ENCODE results near the gene SKAP2. TPM values are rescaled to one million over a fixed set of nuclear protein-coding genes. Genes with fewer than 3 reads are reported as not detected.

Gene SKAP2
- total RNA-seq, 1 donor, result 19.5 TPM

DNA sequence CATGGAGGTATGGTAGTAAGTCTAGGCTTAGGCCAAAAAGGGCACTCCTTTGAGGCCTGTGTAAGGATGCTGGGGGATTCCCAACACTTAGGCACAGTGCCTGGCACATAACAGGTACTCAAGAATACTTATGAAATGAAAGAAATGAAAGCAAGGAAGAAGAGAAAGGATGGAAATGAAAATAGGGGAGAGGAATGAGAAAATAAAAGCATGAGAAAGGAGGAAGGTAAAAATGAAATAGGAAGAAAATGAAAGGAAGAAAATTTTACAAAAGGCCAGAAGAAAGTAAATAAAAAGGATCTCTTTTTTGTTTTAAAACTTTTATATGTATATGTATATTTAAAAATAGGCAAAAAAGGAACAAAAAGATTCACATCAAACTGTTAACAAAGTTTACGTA lies 146.3 kb downstream of the SKAP2 start:
- H3K27me3 ChIP-seq (ENCODE audit: insufficient read depth, low read length), result no peaks in the 10 kb centered on the region
- no peak overlapping the region for H2AFZ ChIP-seq (ENCODE audit: low read length)
- no peaks in the 10 kb centered on the region for H3K9me3 ChIP-seq (ENCODE audit: low read depth, low read length)
- no peaks in the 10 kb centered on the region for H3K79me2 ChIP-seq (ENCODE audit: insufficient read depth, low read length)
- no peak overlapping the region for H3K27ac ChIP-seq (ENCODE audit: low read depth, low read length)
- TF ChIP-seq, protein P1, sequence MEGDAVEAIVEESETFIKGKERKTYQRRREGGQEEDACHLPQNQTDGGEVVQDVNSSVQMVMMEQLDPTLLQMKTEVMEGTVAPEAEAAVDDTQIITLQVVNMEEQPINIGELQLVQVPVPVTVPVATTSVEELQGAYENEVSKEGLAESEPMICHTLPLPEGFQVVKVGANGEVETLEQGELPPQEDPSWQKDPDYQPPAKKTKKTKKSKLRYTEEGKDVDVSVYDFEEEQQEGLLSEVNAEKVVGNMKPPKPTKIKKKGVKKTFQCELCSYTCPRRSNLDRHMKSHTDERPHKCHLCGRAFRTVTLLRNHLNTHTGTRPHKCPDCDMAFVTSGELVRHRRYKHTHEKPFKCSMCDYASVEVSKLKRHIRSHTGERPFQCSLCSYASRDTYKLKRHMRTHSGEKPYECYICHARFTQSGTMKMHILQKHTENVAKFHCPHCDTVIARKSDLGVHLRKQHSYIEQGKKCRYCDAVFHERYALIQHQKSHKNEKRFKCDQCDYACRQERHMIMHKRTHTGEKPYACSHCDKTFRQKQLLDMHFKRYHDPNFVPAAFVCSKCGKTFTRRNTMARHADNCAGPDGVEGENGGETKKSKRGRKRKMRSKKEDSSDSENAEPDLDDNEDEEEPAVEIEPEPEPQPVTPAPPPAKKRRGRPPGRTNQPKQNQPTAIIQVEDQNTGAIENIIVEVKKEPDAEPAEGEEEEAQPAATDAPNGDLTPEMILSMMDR (IDR thresholded peaks at IDR 0.05; ENCODE audit: extremely low read depth, low read depth, low read length), result no peak
- H4K20me1 ChIP-seq (ENCODE audit: insufficient read depth, low read length), result no peaks in the 10 kb centered on the region
- no peaks in the 10 kb centered on the region for H3K36me3 ChIP-seq (ENCODE audit: insufficient read depth, low read length)
- no peak for DNase-seq (ENCODE audit: insufficient read length, low spot score, missing footprints)
- H3K4me3 ChIP-seq (ENCODE audit: insufficient read depth, low read length), result no peak overlapping the region
- no peak overlapping the region for H3K4me2 ChIP-seq (ENCODE audit: insufficient read depth, low read length)
- no peaks in the 10 kb centered on the region for H3K4me1 ChIP-seq (ENCODE audit: insufficient read depth, low read length)

GRCh38 chr7:26714438-26714837 lies 150.0 kb downstream of the SKAP2 start:
- no peak overlapping the region for H3K4me2 ChIP-seq (ENCODE audit: insufficient read depth, low read length)
- H3K27ac ChIP-seq (ENCODE audit: low read depth, low read length), result no peak overlapping the region
- TF ChIP-seq, protein P1 (IDR thresholded peaks at IDR 0.05; ENCODE audit: extremely low read depth, low read depth, low read length), result no peak

GRCh38 chr7:26714006-26714405 lies 150.4 kb downstream of the SKAP2 start:
- Histone ChIP-seq H4K20me1 (ENCODE audit: insufficient read depth, low read length) (no peaks in the 10 kb centered on the region), H3K79me2 (ENCODE audit: insufficient read depth, low read length) (no peaks in the 10 kb centered on the region), H3K4me3 (ENCODE audit: insufficient read depth, low read length) (no peak overlapping the region), H2AFZ (ENCODE audit: low read length) (no peak overlapping the region), H3K4me1 (ENCODE audit: insufficient read depth, low read length) (no peaks in the 10 kb centered on the region), H3K27me3 (ENCODE audit: insufficient read depth, low read length) (no peaks in the 10 kb centered on the region), H3K36me3 (ENCODE audit: insufficient read depth, low read length) (no peaks in the 10 kb centered on the region), H3K9me3 (ENCODE audit: low read depth, low read length) (no peaks in the 10 kb centered on the region), H3K27ac (ENCODE audit: low read depth, low read length) (no peak overlapping the region), H3K4me2 (ENCODE audit: insufficient read depth, low read length) (no peak overlapping the region)
- TF ChIP-seq, protein P1 (IDR thresholded peaks at IDR 0.05; ENCODE audit: extremely low read depth, low read depth, low read length), result no peak
- DNase-seq (ENCODE audit: insufficient read length, low spot score, missing footprints), result peak; percentile 30

More at GRCh38 chr7:26714438-26714837, 150.0 kb downstream of the SKAP2 start:
- Histone ChIP-seq H3K4me3 (ENCODE audit: insufficient read depth, low read length) (no peak overlapping the region), H3K79me2 (ENCODE audit: insufficient read depth, low read length) (no peaks in the 10 kb centered on the region), H2AFZ (ENCODE audit: low read length) (no peak overlapping the region), H4K20me1 (ENCODE audit: insufficient read depth, low read length) (no peaks in the 10 kb centered on the region), H3K4me1 (ENCODE audit: insufficient read depth, low read length) (no peaks in the 10 kb centered on the region), H3K9me3 (ENCODE audit: low read depth, low read length) (no peaks in the 10 kb centered on the region), H3K36me3 (ENCODE audit: insufficient read depth, low read length) (no peaks in the 10 kb centered on the region), H3K27me3 (ENCODE audit: insufficient read depth, low read length) (no peaks in the 10 kb centered on the region)
- no peak for DNase-seq (ENCODE audit: insufficient read length, low spot score, missing footprints)

GRCh38 chr7:26709210-26709990 lies 155.0 kb downstream of the SKAP2 start:
- Histone ChIP-seq H3K36me3 (ENCODE audit: insufficient read depth, low read length) (no peaks in the 10 kb centered on the region), H3K4me2 (ENCODE audit: insufficient read depth, low read length) (no peak overlapping the region), H3K4me1 (ENCODE audit: insufficient read depth, low read length) (peaks cover 18% of the 10 kb centered on the region), H3K27me3 (ENCODE audit: insufficient read depth, low read length) (no peaks in the 10 kb centered on the region), H4K20me1 (ENCODE audit: insufficient read depth, low read length) (no peaks in the 10 kb centered on the region), H2AFZ (ENCODE audit: low read length) (no peak overlapping the region), H3K79me2 (ENCODE audit: insufficient read depth, low read length) (no peaks in the 10 kb centered on the region), H3K27ac (ENCODE audit: low read depth, low read length) (no peak overlapping the region), H3K4me3 (ENCODE audit: insufficient read depth, low read length) (no peak overlapping the region), H3K9me3 (ENCODE audit: low read depth, low read length) (no peaks in the 10 kb centered on the region)
- no peak for DNase-seq (ENCODE audit: insufficient read length, low spot score, missing footprints)
- TF ChIP-seq, protein P1 (IDR thresholded peaks at IDR 0.05; ENCODE audit: extremely low read depth, low read depth, low read length), result no peak

Measured in osteoblast (primary cell).